Glutamatergic neuron (in vitro differentiated cells): ENCODE results near the gene PPP1R8. TPM values are rescaled to one million over a fixed set of nuclear protein-coding genes. Genes with fewer than 3 reads are reported as not detected.
A peak's percentile ranks its signal among the peaks of the same experiment; 100 is the strongest.
"Not testable (repeated sequence)": the region's sequence is repeated elsewhere in the genome, so short reads cannot be mapped to it uniquely, and the experiment has no call there.

Source experiments
- DNase-seq: peaks from one replicate; pipeline ENCODE4 v3.0.0; 2022
- H3K27ac Mint-ChIP-seq: one replicate; pipeline ENCODE4 v1.8.0; 2020; ENCODE audit warnings: mild to moderate bottlenecking, mixed read lengths, inconsistent platforms; ENCODE audit not compliant: unreplicated experiment
- H3K27me3 Mint-ChIP-seq: one replicate; pipeline ENCODE4 v1.8.0; 2020; ENCODE audit warnings: mild to moderate bottlenecking, moderate library complexity, mixed read lengths, inconsistent platforms; ENCODE audit not compliant: unreplicated experiment
- H3K36me3 Mint-ChIP-seq: one replicate; pipeline ENCODE4 v1.8.0; 2020; ENCODE audit warnings: mild to moderate bottlenecking, mixed read lengths, inconsistent platforms; ENCODE audit not compliant: unreplicated experiment
- H3K4me1 Mint-ChIP-seq: one replicate; pipeline ENCODE4 v1.8.0; 2020; ENCODE audit warnings: mild to moderate bottlenecking, low read depth, mixed read lengths, inconsistent platforms; ENCODE audit not compliant: unreplicated experiment
- H3K4me3 Mint-ChIP-seq: one replicate; pipeline ENCODE4 v1.8.0; 2020; ENCODE audit warnings: mild to moderate bottlenecking, mixed read lengths, inconsistent platforms; ENCODE audit not compliant: unreplicated experiment
- H3K9me3 Mint-ChIP-seq: one replicate; pipeline ENCODE4 v1.8.0; 2020; ENCODE audit warnings: mild to moderate bottlenecking, moderate library complexity, mixed read lengths, inconsistent platforms; ENCODE audit not compliant: unreplicated experiment
- total RNA-seq: library from RNA; stranded (reverse); fragmentation: NEBNext Ultra II Directional; extraction: Animal tissue kit (Norgen Biotek cat#: 25700); gene quantifications from one replicate; pipeline ENCODE4 v1.2.1, GENCODE V29; 2021; ENCODE audit not compliant: unreplicated experiment
- TF ChIP-seq, protein P1 (sequence below): fragments of 200-600 bp; sonication (generic); IDR thresholded peaks from one replicate; pipeline ENCODE4 v1.5.0; 2021; ENCODE audit not compliant: partially characterized antibody, unreplicated experiment

Gene PPP1R8
- total RNA-seq, 1 donor from 2014 or later: 60.2 TPM

DNA sequence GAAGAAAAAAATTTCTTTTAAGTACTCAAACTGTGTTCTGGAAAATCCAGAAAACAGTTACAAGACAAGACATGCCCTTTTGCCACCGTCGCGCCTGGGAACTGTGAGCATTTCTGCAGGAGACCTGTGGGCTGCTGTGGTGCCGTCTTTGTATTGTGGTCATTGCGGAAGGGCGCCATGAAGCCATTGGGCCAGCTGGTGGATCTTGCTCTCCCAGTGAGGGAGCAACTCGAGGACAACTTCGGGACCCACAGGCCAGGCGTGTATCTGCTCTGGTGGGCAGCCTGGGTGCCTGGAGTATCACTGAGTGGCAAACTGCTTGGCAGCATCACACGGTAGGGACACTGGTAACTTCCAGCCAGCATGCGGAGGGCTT lies 38.0 kb downstream of the PPP1R8 start:
- peaks cover 9% of the 10 kb centered on the region for H3K27me3 Mint-ChIP-seq
- no peak overlapping the region for H3K4me3 Mint-ChIP-seq
- peaks cover 1% of the 10 kb centered on the region for H3K9me3 Mint-ChIP-seq

GRCh38 chr1:27868932-27869718 lies 38.5 kb downstream of the PPP1R8 start:
- Mint-ChIP-seq H3K36me3 (no peaks in the 10 kb centered on the region), H3K4me3 (no peak overlapping the region), H3K9me3 (peaks cover 4% of the 10 kb centered on the region), H3K27ac (no peak overlapping the region), H3K27me3 (peaks cover 9% of the 10 kb centered on the region), H3K4me1 (no peaks in the 10 kb centered on the region)
- TF ChIP-seq, protein P1, sequence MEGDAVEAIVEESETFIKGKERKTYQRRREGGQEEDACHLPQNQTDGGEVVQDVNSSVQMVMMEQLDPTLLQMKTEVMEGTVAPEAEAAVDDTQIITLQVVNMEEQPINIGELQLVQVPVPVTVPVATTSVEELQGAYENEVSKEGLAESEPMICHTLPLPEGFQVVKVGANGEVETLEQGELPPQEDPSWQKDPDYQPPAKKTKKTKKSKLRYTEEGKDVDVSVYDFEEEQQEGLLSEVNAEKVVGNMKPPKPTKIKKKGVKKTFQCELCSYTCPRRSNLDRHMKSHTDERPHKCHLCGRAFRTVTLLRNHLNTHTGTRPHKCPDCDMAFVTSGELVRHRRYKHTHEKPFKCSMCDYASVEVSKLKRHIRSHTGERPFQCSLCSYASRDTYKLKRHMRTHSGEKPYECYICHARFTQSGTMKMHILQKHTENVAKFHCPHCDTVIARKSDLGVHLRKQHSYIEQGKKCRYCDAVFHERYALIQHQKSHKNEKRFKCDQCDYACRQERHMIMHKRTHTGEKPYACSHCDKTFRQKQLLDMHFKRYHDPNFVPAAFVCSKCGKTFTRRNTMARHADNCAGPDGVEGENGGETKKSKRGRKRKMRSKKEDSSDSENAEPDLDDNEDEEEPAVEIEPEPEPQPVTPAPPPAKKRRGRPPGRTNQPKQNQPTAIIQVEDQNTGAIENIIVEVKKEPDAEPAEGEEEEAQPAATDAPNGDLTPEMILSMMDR: no peak
- DNase-seq: no peak

More for the DNA sequence above, 38.0 kb downstream of the PPP1R8 start:
- Mint-ChIP-seq H3K4me1 (no peaks in the 10 kb centered on the region), H3K27ac (no peak overlapping the region), H3K36me3 (no peaks in the 10 kb centered on the region)
- no peak for DNase-seq
- TF ChIP-seq, protein P1: no peak

GRCh38 chr1:27869719-27870085 lies 39.1 kb downstream of the PPP1R8 start:
- no peaks in the 10 kb centered on the region for H3K4me1 Mint-ChIP-seq
- H3K27ac Mint-ChIP-seq: no peak overlapping the region
- peaks cover 9% of the 10 kb centered on the region for H3K27me3 Mint-ChIP-seq
- TF ChIP-seq, protein P1: no peak
- H3K36me3 Mint-ChIP-seq: no peaks in the 10 kb centered on the region
- no peak overlapping the region for H3K4me3 Mint-ChIP-seq
- peaks cover 4% of the 10 kb centered on the region for H3K9me3 Mint-ChIP-seq
- DNase-seq: no peak

GRCh38 chr1:27871076-27871475 lies 40.5 kb downstream of the PPP1R8 start:
- DNase-seq, H3K27me3 Mint-ChIP-seq, H3K36me3 Mint-ChIP-seq, H3K9me3 Mint-ChIP-seq, H3K4me3 Mint-ChIP-seq, H3K4me1 Mint-ChIP-seq, H3K27ac Mint-ChIP-seq: not testable (repeated sequence)

DNA sequence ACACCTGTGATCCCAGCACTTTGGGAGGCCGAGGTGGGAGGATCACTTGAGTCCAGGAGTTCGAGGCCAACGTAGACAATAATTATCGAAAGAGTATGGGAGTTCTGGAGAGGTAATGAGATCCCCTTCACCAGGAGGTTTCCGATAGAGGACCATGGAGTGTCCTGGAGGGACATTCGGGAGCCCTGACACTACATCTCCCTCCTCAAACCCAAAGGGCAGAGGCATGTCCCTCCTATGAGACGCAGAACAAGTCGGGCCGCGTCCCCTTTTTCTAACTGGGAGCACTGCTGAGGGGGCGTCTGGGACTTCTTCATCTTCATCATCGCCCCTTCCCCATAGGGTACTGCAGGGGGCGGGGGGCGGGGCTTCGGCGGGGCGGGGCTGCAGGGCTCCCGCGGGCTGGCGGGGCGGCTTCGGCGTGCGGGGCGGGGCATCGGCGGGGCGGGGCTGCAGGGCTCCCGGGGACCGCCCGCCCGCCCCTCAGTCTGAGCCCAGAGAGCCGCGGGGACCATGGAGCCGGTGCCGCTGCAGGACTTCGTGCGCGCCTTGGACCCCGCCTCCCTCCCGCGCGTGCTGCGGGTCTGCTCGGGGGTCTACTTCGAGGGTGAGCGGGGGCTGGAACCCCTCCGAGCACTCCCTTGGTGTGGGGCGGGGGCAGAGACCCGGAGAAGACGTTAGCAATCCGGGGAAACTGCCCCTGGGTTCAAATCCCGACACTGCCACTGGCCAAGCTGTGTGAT lies 41.6 kb downstream of the PPP1R8 start, which contains the start of gene THEMIS2:
TSS of gene THEMIS2 (plus strand) at position 486 of the 743 bp plus-strand sequence. CDS start at position 514, 28 bp downstream.
- H3K9me3 Mint-ChIP-seq: peaks cover 4% of the 10 kb centered on the region
- peak; percentile 83 for DNase-seq
- no peak within 1 kb of the TSS for H3K27ac Mint-ChIP-seq
- no peaks in the 10 kb centered on the region for H3K4me1 Mint-ChIP-seq
- peaks cover 8% of the 10 kb centered on the region for H3K27me3 Mint-ChIP-seq
- H3K36me3 Mint-ChIP-seq: no peaks in the 10 kb centered on the region
- peak within 1 kb of the TSS; percentile 82 for H3K4me3 Mint-ChIP-seq
- TF ChIP-seq, protein P1: no peak
